ENCODE measurements around the gene GCLC.

DNA sequence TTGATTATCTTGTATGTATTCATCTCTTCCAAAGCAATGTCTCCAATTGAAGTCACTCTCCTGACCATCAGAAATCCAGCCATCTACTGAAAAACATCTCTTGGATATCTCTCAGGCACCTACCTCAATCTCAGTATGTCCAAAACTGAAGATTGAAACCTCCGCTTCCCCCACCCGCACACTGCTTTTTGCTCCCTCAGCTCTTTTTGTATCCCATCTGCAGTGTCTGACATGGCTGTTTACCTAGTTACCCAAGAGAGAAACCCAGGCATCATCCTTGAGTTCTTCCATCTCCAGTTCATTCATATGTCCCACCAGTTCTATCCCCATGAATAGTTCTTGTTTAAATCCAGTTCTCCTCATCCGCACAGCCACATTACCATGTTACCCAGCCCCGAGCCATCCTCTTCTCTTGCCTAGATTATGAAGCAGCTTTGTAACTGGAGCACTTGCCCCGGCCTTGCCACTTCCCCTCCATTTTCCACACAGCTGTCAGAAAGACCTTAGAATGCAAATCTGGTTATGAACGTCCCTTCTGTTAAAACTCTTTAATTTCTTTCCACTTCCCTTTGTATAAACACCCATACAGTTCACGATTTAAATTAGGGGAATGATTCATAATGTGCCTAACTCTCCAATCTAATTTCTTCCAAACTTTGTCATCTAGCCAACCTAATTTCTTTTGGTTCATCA lies 40.5 kb upstream of the GCLC start:
- TF ChIP-seq, protein P1, sequence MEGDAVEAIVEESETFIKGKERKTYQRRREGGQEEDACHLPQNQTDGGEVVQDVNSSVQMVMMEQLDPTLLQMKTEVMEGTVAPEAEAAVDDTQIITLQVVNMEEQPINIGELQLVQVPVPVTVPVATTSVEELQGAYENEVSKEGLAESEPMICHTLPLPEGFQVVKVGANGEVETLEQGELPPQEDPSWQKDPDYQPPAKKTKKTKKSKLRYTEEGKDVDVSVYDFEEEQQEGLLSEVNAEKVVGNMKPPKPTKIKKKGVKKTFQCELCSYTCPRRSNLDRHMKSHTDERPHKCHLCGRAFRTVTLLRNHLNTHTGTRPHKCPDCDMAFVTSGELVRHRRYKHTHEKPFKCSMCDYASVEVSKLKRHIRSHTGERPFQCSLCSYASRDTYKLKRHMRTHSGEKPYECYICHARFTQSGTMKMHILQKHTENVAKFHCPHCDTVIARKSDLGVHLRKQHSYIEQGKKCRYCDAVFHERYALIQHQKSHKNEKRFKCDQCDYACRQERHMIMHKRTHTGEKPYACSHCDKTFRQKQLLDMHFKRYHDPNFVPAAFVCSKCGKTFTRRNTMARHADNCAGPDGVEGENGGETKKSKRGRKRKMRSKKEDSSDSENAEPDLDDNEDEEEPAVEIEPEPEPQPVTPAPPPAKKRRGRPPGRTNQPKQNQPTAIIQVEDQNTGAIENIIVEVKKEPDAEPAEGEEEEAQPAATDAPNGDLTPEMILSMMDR (IDR thresholded peaks at IDR 0.05; ENCODE audit: low read depth, low read length), result no peak
- TF ChIP-seq EZH2phosphoT487 (IDR thresholded peaks at IDR 0.05; ENCODE audit: low read depth), result no peak
